ENCODE measurements around the gene PCCA.

PCCA gene

GRCh38 chr13:100297413-100297812 lies 208.5 kb downstream of the PCCA start:
- intact Hi-C loops (cut with DNase I; ENCODE audit: low total_unique reads): no loop called here
- no peak for TF ChIP-seq CTCF (IDR thresholded peaks at IDR 0.05)
- Histone ChIP-seq H3K4me1 (peaks cover 0 to 5% (median 0%) of the 10 kb centered on the region in 4 donors), H3K27ac (no peak overlapping the region), H3K4me3 (no peak overlapping the region), H3K9me3 (no peaks in the 10 kb centered on the region), H3K36me3 (peaks cover 0 to 4% (median 0%) of the 10 kb centered on the region in 3 donors), H3K27me3 (no peaks in the 10 kb centered on the region)
- no peak for DNase-seq

GRCh38 chr13:100298116-100298681 lies 209.3 kb downstream of the PCCA start:
- peaks cover 0 to 4% (median 0%) of the 10 kb centered on the region in 3 donors for H3K36me3 ChIP-seq
- TF ChIP-seq CTCF (IDR thresholded peaks at IDR 0.05): no peak
- intact Hi-C loops (cut with DNase I; ENCODE audit: low total_unique reads): no loop called here

GRCh38 chr13:100298691-100299090 lies 209.8 kb downstream of the PCCA start:
- no peak for DNase-seq
- no peaks in the 10 kb centered on the region for H3K9me3 ChIP-seq
- intact Hi-C loops (cut with DNase I; ENCODE audit: low total_unique reads): no loop called here
- peaks cover 0 to 4% (median 0%) of the 10 kb centered on the region in 3 donors for H3K36me3 ChIP-seq
- peaks cover 0 to 5% (median 0%) of the 10 kb centered on the region in 4 donors for H3K4me1 ChIP-seq
- no peaks in the 10 kb centered on the region for H3K27me3 ChIP-seq
- no peak for TF ChIP-seq CTCF (IDR thresholded peaks at IDR 0.05)
- no peak overlapping the region for H3K27ac ChIP-seq
- no peak overlapping the region for H3K4me3 ChIP-seq

More at GRCh38 chr13:100298116-100298681, 209.3 kb downstream of the PCCA start:
- no peaks in the 10 kb centered on the region for H3K27me3 ChIP-seq
- no peak overlapping the region for H3K4me3 ChIP-seq
- H3K4me1 ChIP-seq: peaks cover 0 to 5% (median 0%) of the 10 kb centered on the region in 4 donors
- no peaks in the 10 kb centered on the region for H3K9me3 ChIP-seq
- no peak overlapping the region for H3K27ac ChIP-seq
- no peak for DNase-seq

GRCh38 chr13:100300243-100300642 lies 211.3 kb downstream of the PCCA start:
- no peaks in the 10 kb centered on the region for H3K9me3 ChIP-seq
- DNase-seq: no peak
- peaks cover 0 to 4% (median 0%) of the 10 kb centered on the region in 3 donors for H3K36me3 ChIP-seq
- H3K27ac ChIP-seq: no peak overlapping the region
- TF ChIP-seq CTCF (IDR thresholded peaks at IDR 0.05): no peak
- H3K27me3 ChIP-seq: no peaks in the 10 kb centered on the region
- intact Hi-C loops (cut with DNase I; ENCODE audit: low total_unique reads): no loop called here
- peaks cover 0 to 5% (median 0%) of the 10 kb centered on the region in 4 donors for H3K4me1 ChIP-seq
- no peak overlapping the region for H3K4me3 ChIP-seq

- intact Hi-C loops (cut with DNase I; ENCODE audit: low total_unique reads): no loop called here
- Histone ChIP-seq H3K27ac (no peak overlapping the region), H3K36me3 (peaks cover 0 to 4% (median 0%) of the 10 kb centered on the region in 3 donors), H3K27me3 (no peaks in the 10 kb centered on the region), H3K9me3 (no peaks in the 10 kb centered on the region), H3K4me3 (no peak overlapping the region), H3K4me1 (peaks cover 0 to 5% (median 0%) of the 10 kb centered on the region in 4 donors)
- no peak for TF ChIP-seq CTCF (IDR thresholded peaks at IDR 0.05)
- DNase-seq: no peak
These were observed 211.8 kb downstream of the PCCA start for GRCh38 chr13:100300708-100301107.
